SKM-1 treated with dmso at 0.1 percent for 144 hours (cell line): ENCODE data around the gene MRI1.
"Not testable (repeated sequence)": the region's sequence is repeated elsewhere in the genome, so short reads cannot be mapped to it uniquely, and the experiment has no call there.

ENCODE experiments used
- DNase-seq: peaks from one replicate; lab custom pipeline; 2025; ENCODE audit not compliant: unreplicated experiment; lab: John Stamatoyannopoulos, UW

Gene MRI1

GRCh38 chr19:13793317-13793716, 29.0 kb downstream of the MRI1 start:
- not testable (repeated sequence) for DNase-seq

DNA sequence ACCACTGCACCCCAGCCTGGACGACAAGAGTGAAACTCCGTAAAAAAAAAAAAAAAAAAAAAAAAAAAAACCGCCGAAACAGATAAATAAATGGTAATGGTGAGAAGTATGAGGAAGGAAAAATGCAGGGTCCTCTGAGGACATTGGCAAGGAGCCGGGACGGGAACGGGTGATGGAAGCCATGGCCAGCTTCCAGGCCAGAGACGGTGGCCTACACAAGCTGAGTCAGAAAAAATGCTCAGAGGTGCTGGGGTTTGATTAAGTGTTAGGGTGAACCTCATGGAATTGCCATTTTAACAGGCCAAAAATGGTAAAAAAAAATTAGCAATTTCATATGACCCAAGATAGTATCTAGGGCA, 30.1 kb downstream of the MRI1 start:
- DNase-seq = no peak

GRCh38 chr19:13794757-13795589, 30.7 kb downstream of the MRI1 start, which contains the start of gene ZSWIM4:
ZSWIM4 (plus strand) TSS chr19:13795443; CDS start chr19:13795649, 206 bp downstream.
- DNase-seq = peak; percentile 98

GRCh38 chr19:13795595-13796300, 31.4 kb downstream of the MRI1 start:
- DNase-seq = no peak

GRCh38 chr19:13796301-13797057, 32.2 kb downstream of the MRI1 start:
- DNase-seq = no peak

GRCh38 chr19:13797058-13797440, 32.7 kb downstream of the MRI1 start:
- no peak for DNase-seq

DNA sequence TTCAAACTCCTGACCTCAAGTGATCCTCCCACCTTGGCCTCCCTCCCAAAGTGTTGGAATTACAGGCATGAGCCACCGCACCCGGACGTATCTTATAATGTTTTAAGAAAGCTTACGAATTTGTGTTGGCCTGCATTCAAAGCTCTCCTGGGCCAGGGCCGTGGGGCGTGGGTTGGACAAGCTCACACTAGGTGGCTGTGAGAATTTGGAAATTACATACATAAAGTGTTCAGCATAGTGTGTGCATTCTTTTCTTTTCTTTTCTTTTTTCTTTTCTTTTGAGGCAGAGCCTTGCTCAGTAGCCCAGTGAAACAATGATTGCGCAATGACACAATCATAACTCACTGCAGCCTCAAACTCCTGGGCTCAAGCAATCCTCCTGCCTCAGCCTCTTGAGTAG, 33.5 kb downstream of the MRI1 start:
- no peak for DNase-seq

DNA sequence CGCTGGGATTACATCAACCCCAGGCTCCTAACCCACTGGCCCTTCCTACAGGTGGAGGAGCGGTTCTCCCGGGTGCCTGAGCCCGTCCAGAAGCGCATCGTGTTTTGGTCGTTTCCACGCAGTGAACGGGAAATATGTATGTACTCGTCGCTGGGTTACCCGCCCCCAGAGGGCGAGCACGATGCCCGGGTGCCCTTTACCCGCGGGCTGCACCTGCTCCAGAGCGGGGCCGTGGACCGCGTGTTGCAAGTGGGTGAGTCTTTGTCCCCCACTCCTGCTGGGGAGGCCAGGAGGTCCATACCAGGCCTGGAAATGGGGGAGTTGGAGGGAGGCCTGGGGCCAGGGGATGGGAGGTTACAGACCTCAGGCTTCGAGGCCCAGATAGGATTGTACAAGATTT, 35.3 kb downstream of the MRI1 start:
- no peak for DNase-seq

GRCh38 chr19:13803038-13803437, 38.7 kb downstream of the MRI1 start:
- no peak for DNase-seq

- no peak for DNase-seq
Measured at GRCh38 chr19:13804830-13805683, 40.7 kb downstream of the MRI1 start.

DNA sequence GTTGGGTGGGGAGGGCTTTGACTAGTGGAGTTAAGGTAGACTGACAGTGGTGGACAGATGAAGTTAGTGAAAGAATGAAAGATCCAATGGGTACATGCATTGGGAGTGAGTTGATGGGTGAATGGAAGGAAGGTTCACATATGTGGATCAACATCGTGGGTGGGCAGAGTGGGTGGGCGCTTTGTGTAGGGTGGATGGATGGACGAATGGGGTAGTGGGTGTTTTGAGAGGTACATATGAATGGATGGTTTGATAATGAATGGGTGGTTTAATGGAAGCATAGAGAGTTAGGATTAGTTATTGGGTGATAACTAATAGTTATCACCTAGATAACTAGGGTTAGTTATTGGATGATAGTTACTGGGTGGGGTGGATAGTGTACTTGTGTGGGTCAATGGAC, 42.4 kb downstream of the MRI1 start:
- no peak for DNase-seq

DNA sequence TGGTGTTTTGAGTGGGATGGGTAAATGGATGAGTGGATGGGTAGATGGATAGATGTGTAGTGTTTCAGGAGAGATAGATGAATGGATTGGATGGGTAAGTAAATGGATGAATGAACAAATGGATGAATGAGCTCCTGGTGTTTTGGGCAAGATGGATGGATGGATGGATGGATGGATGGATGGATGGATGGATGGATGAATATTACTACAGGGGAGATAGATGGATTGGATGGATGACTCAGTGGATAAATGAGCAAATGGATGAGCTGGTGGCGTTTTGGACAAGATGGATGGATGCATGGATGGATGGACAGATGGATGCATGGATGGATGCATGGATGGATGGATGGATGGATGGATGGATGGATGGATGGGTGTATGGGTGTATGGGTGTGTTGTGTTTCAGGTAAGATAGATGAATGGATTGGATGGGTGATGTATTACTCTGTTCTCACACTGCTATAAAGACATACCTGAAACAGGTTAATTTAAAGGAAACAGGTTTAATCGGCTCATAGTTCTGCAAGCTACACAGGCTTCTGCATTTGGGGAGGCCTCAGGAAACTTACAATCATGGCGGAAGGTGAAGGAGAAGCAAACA, 43.2 kb downstream of the MRI1 start:
- no peak for DNase-seq

- no peak for DNase-seq
Measured at GRCh38 chr19:13808856-13809255, 44.5 kb downstream of the MRI1 start.

GRCh38 chr19:13812544-13812943, 48.2 kb downstream of the MRI1 start:
- no peak for DNase-seq

DNA sequence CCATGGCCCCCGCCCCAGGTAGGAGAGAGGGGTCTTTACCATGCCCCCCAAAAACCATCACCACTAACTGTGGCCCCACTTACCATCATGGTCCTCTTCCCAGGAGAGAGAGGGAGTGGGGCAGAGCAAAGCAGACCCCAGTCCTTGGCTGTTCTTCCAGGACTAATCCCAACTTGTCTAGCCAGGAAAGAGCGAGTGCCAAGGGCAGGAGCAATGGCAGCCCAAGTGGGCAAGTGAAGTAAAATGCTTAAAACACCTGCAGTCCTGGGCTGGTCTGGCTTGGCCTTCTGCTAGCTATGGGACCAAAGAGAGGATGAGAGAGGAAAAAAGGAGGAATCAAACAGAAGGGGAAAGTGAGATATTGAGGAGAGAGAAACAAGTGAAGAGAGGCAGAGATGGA, 48.8 kb downstream of the MRI1 start:
- no peak for DNase-seq

GRCh38 chr19:13814550-13814949, 50.2 kb downstream of the MRI1 start:
- no peak for DNase-seq

GRCh38 chr19:13817018-13817614, 52.8 kb downstream of the MRI1 start:
- no peak for DNase-seq

DNA sequence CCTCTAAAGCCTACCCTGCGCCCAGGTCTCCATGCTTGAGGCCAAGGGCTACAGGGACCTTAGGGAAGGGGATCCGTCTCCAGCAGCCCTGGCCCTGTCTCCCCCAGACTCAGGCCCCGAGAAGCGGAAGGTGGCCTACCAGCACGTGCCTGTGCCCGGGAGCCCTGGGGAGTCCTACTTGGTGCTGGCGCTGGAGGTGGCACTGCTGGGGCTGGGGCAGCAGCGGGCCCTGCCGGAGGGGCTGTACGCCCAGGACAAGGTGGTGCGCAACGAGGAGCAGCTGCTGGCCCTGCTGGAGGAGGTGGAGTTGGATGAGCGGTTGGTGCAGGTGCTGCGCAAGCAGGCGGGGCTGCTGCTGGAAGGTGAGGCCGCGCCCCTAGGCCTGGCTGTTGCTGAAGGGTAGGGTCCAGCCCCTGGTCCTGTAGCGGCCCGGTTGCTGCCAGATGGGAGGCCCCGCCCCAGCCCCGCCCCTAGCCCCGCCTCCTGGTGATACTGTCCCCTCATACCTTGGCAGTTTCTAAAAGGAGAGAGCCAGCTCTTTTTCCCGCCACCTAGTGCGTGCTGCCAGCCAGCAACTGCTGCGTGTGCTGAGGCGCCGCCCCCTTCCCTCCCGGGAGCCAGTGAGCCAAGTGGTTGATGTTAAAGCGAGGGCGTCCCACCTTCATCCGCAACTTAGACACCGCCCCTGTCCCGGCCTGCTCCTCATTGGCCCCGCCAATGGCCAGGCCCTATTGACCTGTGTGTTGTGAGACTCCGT, 53.5 kb downstream of the MRI1 start:
- no peak for DNase-seq

DNA sequence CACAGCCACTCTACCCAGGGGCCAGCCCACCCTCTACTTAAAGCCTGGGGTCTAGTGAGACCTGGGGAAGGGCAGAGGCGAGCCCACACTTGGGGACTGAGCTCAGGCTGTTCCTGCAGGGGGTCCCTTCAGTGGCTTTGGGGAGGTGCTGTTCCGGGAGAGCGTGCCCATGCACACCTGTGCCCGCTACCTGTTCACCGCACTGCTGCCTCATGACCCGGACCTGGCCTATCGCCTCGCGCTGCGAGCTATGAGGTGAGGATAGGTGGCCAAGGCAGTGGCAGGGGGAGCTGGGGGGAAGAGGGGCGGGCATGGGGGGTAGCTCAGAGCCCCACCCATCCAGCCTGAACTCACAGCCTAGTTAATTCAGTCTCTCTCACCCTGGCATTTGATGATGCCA, 54.9 kb downstream of the MRI1 start:
- no peak for DNase-seq
